Erythroblast (primary cell): ENCODE data around the gene NAAA.

Experiments
- GATA1 ChIP-seq: IDR thresholded peaks from 2 replicates; pipeline ENCODE4 v1.6.1; 2011; ENCODE audit warnings: low read depth, mild to moderate bottlenecking, control low read depth, low read length, moderate library complexity
- POLR2A ChIP-seq: IDR thresholded peaks from 2 replicates; pipeline ENCODE4 v1.6.1; 2011; ENCODE audit warnings: mild to moderate bottlenecking, low read length

DNA sequence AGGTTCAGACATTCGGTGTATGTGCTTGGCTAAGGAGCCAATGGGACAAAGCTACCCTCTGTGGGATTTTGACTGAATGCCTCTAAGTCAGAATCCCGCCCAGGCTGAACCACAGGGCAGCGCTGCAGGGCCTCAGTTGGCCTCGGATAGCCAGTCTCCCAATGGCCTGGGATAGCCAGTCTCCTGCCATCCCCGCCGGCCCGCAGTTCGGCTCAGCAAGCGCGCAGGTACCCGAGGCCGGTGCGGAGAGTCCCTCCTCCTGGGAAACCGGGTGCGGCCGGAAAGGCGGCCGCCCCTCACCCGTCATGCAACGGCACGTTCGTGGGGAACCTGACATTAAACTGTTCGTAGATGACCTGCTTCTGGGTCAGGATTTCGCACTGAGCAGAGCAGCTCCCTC, 54.7 kb downstream of the NAAA start:
- TF ChIP-seq POLR2A (no peak), GATA1 (no peak)
